Fibroblast of the aortic adventitia (primary cell): Measurements from ENCODE around the gene HMG20B. TPM values are rescaled to one million over a fixed set of nuclear protein-coding genes. Genes with fewer than 3 reads are reported as not detected.
"Not testable (repeated sequence)": the region's sequence is repeated elsewhere in the genome, so short reads cannot be mapped to it uniquely, and the experiment has no call there.

Source experiments
- DNase-seq: peaks from one replicate; pipeline ENCODE4 v3.0.0-alpha.2; 2010; ENCODE audit warnings: low read depth
- H3K4me3 ChIP-seq: 2 replicates; pipeline ENCODE4 v1.5.1; 2011; ENCODE audit warnings: low read depth, mild to moderate bottlenecking, control low read depth, low read length, moderate library complexity
- total RNA-seq: library from RNA; depleted of rRNA; stranded (reverse); fragments of >200 nt; gene quantifications from 2 replicates; pipeline ENCODE4 v1.2.3, GENCODE V29; 2012; ENCODE audit warnings: low replicate concordance
- TF ChIP-seq, protein P1 (sequence below): IDR thresholded peaks from 2 replicates; pipeline ENCODE4 v1.5.1; 2011; ENCODE audit warnings: mild to moderate bottlenecking, low read length, control low read depth, inconsistent platforms; ENCODE audit not compliant: insufficient read depth

Gene HMG20B
- total RNA-seq, 1 donor = 56.6 TPM

DNA sequence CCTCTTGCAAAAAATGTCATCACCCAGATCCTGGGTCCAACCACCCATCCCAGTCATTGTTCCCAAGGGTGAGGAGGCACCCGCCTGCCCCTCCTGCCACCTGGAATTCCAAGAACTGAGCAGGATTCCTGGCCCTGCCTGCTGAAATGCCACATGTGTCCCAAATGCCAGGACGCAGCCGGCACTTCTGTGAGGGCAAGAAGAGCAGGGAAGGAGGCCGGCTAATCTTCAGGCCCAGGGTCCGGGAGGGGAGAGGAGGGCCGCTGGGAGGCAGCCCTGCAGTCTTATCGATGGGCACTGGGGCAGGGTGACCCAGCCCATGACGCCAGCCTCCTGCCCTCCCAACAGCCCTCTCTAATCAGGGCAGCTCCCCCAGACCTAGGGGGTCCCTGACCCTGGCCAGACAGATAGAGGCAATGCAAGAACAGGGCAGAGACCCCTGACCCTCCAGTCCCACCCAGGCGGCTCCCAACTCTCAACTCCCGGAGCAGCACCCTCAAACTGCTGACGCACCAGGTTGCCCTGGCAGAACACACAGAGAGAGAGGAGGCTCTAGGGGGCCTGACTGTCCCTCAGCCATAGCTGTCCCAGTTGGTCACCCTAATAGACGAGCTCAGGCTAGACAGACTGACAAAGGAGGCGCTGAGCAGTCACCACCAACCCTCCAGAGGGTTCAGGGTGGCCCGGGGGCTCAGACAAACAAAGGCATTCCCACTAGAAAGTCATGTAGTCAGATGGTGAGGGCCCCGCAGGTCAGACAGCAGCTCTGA is 16.9 kb upstream of the HMG20B start:
- peak overlapping the region; percentile 95 for H3K4me3 ChIP-seq
- TF ChIP-seq, protein P1, sequence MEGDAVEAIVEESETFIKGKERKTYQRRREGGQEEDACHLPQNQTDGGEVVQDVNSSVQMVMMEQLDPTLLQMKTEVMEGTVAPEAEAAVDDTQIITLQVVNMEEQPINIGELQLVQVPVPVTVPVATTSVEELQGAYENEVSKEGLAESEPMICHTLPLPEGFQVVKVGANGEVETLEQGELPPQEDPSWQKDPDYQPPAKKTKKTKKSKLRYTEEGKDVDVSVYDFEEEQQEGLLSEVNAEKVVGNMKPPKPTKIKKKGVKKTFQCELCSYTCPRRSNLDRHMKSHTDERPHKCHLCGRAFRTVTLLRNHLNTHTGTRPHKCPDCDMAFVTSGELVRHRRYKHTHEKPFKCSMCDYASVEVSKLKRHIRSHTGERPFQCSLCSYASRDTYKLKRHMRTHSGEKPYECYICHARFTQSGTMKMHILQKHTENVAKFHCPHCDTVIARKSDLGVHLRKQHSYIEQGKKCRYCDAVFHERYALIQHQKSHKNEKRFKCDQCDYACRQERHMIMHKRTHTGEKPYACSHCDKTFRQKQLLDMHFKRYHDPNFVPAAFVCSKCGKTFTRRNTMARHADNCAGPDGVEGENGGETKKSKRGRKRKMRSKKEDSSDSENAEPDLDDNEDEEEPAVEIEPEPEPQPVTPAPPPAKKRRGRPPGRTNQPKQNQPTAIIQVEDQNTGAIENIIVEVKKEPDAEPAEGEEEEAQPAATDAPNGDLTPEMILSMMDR = no peak
- no peak for DNase-seq

DNA sequence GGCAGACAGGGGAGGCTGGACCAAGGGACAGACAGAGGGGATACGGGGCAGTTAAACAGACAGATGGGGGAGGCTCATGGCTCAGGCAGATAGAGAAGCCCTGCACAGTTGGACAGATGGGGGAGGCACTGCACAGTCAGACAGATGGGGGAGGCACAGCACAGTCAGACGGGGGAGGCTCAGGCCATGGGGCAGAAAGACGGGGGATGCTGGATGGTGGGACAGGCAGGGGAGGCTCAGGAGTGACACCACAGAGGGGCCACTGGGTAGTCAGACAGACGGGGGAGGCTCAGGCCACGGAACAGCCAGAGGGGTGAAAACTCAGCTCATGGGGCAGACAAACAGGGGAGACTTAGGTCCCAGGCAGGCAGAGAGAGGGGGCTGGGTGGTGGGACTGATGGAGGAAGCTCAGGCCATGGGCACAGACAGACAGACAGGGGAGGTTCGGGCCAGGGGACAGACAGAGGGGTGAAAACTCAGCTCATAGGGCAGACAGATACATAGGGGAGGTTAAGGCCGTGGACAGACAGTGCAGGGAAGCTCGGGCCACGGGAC is 16.2 kb upstream of the HMG20B start:
- DNase-seq = no peak
- TF ChIP-seq, protein P1 = no peak
- peak overlapping the region; percentile 95 for H3K4me3 ChIP-seq

DNA sequence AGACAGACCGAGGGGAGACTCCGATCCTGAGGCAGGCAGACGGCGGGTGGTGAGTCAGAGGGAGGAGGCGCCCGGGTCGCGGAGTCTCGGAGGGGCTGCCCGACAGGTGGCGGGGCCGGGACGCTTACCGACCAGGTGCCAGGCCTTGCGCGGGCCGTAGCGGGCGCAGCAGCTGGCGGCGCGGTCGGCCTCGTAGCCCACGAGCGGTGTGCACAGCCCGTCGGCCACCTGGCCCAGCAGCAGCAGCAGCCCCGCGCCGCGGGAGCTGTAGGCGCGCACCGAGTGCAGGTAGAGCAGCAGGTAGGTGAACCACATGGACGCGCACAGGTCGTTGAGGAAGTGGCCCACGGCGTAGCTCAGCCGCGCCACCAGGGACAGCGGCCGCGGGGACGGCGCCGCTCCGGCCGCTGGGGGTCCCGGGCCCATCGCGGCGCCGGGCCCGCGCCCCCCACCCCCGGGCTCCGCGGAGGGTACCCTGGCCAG is 15.7 kb upstream of the HMG20B start:
- DNase-seq = no peak
- TF ChIP-seq, protein P1 = no peak
- H3K4me3 ChIP-seq = peak overlapping the region; percentile 95

DNA sequence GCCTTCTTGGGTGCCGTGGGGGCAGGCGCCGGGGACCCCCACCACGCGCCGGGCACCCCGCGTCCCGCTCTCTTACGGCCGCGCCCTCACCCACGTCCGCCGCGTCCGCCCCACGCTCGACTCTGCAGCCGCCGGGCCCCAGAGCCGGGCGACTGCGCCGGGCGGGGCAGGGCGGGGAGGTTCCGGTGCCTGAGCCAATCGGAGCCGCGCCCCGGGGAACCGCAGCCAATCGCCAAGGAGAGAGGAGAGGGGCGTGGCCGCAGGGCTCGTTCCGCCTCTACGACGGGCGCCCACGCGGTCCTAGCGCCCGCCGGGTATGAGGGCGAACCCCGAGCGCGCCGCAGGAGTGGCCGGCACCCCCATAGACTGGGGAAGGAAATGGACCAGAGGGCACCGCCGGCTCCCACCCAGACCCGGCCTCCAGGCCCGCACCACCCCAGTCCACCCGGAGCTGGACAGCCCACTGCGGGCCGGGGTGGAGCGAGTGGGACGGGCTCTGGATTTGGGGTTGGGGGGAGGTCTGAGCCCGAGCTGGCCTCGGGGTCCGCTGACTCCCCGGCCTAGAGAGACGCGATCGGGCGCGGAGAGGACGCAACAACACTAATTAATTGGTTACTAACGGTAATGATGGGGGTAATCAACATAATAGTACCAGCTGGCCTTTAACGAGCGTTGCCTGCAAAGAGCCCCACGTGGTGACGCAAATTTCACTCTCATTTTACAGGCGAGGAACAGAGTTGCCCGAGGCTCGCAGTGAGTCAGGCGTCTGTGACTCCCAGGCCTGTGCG is 15.1 kb upstream of the HMG20B start, which contains the start of gene MFSD12:
Gene MFSD12 (minus strand): TSS at position 126 of the 788 bp plus-strand sequence. CDS start 183 bp downstream, outside the sequence.
- peak; percentile 82 for DNase-seq
- TF ChIP-seq, protein P1 = no peak
- H3K4me3 ChIP-seq = peak within 1 kb of the TSS; percentile 95

DNA sequence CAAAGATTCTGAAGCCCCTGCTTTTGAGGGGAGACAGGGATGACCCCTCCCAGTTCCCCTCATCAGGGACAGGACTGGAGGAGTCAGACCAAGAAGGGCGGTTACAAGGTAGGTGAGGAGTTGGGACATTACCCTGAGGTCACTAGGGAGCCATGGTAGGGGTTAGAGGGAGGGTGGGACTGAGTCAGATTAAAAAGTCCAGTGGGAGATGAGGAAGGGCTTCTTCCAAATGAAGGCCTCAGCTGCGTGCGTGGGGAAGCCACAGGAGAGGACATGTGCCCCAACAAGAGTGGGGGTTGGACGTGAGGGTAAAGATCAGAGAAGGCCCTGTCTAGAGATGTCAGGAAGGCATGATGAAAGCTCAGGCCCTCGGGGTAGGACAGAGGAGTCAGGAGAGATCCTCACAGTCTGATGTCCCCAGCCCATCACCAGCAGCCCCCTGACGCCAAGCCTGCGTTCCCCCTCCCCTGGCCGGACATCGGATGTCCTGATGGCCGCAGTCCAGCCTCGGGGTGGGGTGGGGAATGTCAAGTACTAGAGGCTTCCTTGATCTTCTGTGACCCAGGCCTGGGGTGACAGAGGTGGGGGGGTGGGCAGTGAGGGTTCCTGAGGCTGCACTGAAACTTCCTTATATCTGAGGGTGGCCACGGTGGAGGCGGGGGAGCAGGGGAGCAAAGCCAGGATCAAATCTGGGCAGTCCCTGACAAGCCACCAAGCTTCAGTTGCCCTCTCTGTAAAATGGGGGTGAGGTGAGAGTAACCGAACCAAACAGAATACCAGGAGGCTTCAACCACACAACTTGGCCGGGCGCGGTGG is 8.8 kb upstream of the HMG20B start:
- TF ChIP-seq, protein P1 = no peak
- DNase-seq = no peak
- no peak overlapping the region for H3K4me3 ChIP-seq

DNA sequence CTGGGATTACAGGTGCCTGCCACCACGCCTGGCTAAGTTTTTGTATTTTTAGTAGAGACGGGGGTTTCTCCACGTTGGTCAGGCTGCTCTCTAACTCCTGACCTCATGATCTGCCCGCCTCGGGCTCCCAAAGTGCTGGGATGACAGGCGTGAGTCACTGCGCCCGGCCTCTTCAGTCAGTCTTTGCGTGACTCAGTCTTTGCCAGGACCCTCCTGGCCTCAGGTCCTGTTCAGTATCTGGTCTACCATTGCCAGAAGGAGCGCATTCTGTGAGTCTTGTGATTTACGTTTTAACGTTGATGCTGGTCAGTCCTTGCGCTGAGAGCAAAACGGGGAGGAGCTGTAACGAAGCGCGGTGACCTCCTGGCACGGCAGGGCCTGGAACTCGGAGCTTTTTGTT is 7.6 kb upstream of the HMG20B start:
- TF ChIP-seq, protein P1 = no peak
- no peak overlapping the region for H3K4me3 ChIP-seq
- no peak for DNase-seq

DNA sequence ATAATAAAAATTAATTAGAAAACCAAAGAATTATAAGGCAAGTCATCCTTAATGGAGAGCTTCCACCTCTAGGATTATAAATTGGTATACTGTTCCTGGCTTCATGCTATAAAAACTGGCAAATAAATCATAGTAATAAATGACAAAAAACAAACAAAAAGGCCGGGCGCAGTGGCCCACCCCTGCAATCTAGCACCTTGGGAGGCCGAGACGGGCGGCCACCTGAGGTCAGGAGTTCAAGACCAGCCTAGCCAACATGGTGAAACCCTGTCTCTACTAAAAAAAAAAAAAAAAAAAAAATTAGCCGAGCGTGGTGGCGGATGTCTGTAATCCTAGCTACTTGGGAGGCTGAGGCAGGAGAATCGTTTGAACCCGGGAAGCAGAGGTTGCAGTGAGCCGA is 2.7 kb upstream of the HMG20B start:
- not testable (repeated sequence) for DNase-seq, H3K4me3 ChIP-seq
